Measurements from ENCODE around the gene TET1.

DNA sequence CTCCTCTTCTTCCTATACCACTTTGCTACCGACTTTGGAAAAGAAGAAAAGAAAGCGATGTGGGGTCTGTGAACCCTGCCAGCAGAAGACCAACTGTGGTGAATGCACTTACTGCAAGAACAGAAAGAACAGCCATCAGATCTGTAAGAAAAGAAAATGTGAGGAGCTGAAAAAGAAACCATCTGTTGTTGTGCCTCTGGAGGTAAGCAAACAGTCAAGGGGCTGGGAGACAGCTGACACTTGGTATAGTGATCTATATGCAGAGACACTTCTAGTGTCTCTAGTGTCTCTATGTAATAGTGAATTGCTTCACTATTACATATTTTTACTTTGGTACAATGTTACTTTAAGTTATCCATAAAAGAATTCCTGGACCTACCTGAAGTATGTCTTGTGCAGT lies 13.9 kb downstream of the TET1 start:
- TF ChIP-seq, protein P1, sequence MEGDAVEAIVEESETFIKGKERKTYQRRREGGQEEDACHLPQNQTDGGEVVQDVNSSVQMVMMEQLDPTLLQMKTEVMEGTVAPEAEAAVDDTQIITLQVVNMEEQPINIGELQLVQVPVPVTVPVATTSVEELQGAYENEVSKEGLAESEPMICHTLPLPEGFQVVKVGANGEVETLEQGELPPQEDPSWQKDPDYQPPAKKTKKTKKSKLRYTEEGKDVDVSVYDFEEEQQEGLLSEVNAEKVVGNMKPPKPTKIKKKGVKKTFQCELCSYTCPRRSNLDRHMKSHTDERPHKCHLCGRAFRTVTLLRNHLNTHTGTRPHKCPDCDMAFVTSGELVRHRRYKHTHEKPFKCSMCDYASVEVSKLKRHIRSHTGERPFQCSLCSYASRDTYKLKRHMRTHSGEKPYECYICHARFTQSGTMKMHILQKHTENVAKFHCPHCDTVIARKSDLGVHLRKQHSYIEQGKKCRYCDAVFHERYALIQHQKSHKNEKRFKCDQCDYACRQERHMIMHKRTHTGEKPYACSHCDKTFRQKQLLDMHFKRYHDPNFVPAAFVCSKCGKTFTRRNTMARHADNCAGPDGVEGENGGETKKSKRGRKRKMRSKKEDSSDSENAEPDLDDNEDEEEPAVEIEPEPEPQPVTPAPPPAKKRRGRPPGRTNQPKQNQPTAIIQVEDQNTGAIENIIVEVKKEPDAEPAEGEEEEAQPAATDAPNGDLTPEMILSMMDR (IDR thresholded peaks at IDR 0.05; ENCODE audit: low read depth, low read length, missing input control), result no peak
- TF ChIP-seq, protein P2, sequence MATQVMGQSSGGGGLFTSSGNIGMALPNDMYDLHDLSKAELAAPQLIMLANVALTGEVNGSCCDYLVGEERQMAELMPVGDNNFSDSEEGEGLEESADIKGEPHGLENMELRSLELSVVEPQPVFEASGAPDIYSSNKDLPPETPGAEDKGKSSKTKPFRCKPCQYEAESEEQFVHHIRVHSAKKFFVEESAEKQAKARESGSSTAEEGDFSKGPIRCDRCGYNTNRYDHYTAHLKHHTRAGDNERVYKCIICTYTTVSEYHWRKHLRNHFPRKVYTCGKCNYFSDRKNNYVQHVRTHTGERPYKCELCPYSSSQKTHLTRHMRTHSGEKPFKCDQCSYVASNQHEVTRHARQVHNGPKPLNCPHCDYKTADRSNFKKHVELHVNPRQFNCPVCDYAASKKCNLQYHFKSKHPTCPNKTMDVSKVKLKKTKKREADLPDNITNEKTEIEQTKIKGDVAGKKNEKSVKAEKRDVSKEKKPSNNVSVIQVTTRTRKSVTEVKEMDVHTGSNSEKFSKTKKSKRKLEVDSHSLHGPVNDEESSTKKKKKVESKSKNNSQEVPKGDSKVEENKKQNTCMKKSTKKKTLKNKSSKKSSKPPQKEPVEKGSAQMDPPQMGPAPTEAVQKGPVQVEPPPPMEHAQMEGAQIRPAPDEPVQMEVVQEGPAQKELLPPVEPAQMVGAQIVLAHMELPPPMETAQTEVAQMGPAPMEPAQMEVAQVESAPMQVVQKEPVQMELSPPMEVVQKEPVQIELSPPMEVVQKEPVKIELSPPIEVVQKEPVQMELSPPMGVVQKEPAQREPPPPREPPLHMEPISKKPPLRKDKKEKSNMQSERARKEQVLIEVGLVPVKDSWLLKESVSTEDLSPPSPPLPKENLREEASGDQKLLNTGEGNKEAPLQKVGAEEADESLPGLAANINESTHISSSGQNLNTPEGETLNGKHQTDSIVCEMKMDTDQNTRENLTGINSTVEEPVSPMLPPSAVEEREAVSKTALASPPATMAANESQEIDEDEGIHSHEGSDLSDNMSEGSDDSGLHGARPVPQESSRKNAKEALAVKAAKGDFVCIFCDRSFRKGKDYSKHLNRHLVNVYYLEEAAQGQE (IDR thresholded peaks at IDR 0.05), result no peak
- TF ChIP-seq GABPA (IDR thresholded peaks at IDR 0.05 in 1 of 2, conservative IDR thresholded peaks at IDR 0.05 in 1 of 2), result no peak
